ENCODE results near the gene VIPR1.
"Not testable (repeated sequence)": the region's sequence is repeated elsewhere in the genome, so short reads cannot be mapped to it uniquely, and the experiment has no call there.

The VIPR1 gene

GRCh38 chr3:42546691-42547213 lies 44.3 kb downstream of the VIPR1 start:
- TF ChIP-seq CTCF (IDR thresholded peaks at IDR 0.05; ENCODE audit: insufficient read depth, low read depth, low read length, missing control alignments): no peak
- no peak overlapping the region for H3K4me3 ChIP-seq (ENCODE audit: low read depth, low read length)
- no peak for DNase-seq (ENCODE audit: low read depth)

- peak; percentile 95 for TF ChIP-seq CTCF (IDR thresholded peaks at IDR 0.05; ENCODE audit: insufficient read depth, low read depth, low read length, missing control alignments)
- no peak overlapping the region for H3K4me3 ChIP-seq (ENCODE audit: low read depth, low read length)
- DNase-seq (ENCODE audit: low read depth): peak; percentile 61
These were observed 45.0 kb downstream of the VIPR1 start for GRCh38 chr3:42547401-42547945.

- no peak for TF ChIP-seq CTCF (IDR thresholded peaks at IDR 0.05; ENCODE audit: insufficient read depth, low read depth, low read length, missing control alignments)
- H3K4me3 ChIP-seq (ENCODE audit: low read depth, low read length): no peak overlapping the region
- no peak for DNase-seq (ENCODE audit: low read depth)
These were observed 46.7 kb downstream of the VIPR1 start for GRCh38 chr3:42549131-42549530.

GRCh38 chr3:42550250-42550649 lies 47.8 kb downstream of the VIPR1 start:
- no peak overlapping the region for H3K4me3 ChIP-seq (ENCODE audit: low read depth, low read length)
- no peak for DNase-seq (ENCODE audit: low read depth)
- no peak for TF ChIP-seq CTCF (IDR thresholded peaks at IDR 0.05; ENCODE audit: insufficient read depth, low read depth, low read length, missing control alignments)

- no peak for TF ChIP-seq CTCF (IDR thresholded peaks at IDR 0.05; ENCODE audit: insufficient read depth, low read depth, low read length, missing control alignments)
- H3K4me3 ChIP-seq (ENCODE audit: low read depth, low read length): no peak overlapping the region
- DNase-seq (ENCODE audit: low read depth): no peak
These were observed 50.4 kb downstream of the VIPR1 start for GRCh38 chr3:42552830-42553229.

- TF ChIP-seq CTCF (IDR thresholded peaks at IDR 0.05; ENCODE audit: insufficient read depth, low read depth, low read length, missing control alignments): no peak
- H3K4me3 ChIP-seq (ENCODE audit: low read depth, low read length): no peak overlapping the region
- peak; percentile 61 for DNase-seq (ENCODE audit: low read depth)
These were observed 53.7 kb downstream of the VIPR1 start for GRCh38 chr3:42556089-42556632.

GRCh38 chr3:42556817-42557216 lies 54.4 kb downstream of the VIPR1 start:
- DNase-seq (ENCODE audit: low read depth): not testable (repeated sequence)

More at GRCh38 chr3:42556817-42557216, 54.4 kb downstream of the VIPR1 start:
- not testable (repeated sequence) for H3K4me3 ChIP-seq (ENCODE audit: low read depth, low read length)
